Hepatocyte (in vitro differentiated cells): ENCODE results near the gene CASP6. TPM values are rescaled to one million over a fixed set of nuclear protein-coding genes. Genes with fewer than 3 reads are reported as not detected.

Experiments
- DNase-seq: peaks from one replicate; pipeline ENCODE4 v3.0.0-alpha.2; 2016; ENCODE audit warnings: low spot score
- H2AFZ ChIP-seq: fragments of 200-600 bp; sonication (generic); 2 replicates; pipeline ENCODE4 v1.6.0; 2016; ENCODE audit warnings: antibody characterized with exemption, mild to moderate bottlenecking
- H3K27ac ChIP-seq: fragments of 200-600 bp; sonication (generic); 2 replicates; pipeline ENCODE4 v1.5.1; 2016; ENCODE audit warnings: mild to moderate bottlenecking
- H3K27me3 ChIP-seq: fragments of 200-600 bp; sonication (generic); 2 replicates; pipeline ENCODE4 v1.6.1; 2016
- H3K36me3 ChIP-seq: fragments of 200-600 bp; sonication (generic); replicated peaks from 2 replicates; pipeline ENCODE4 v1.5.1; 2016; ENCODE audit warnings: low read depth; ENCODE audit not compliant: insufficient read depth
- H3K4me1 ChIP-seq: fragments of 200-600 bp; sonication (generic); 2 replicates; pipeline ENCODE4 v1.5.1; 2016; ENCODE audit warnings: mild to moderate bottlenecking, moderate library complexity; ENCODE audit not compliant: insufficient read depth
- H3K4me2 ChIP-seq: fragments of 200-600 bp; sonication (generic); 2 replicates; pipeline ENCODE4 v1.6.0; 2016
- H3K4me3 ChIP-seq: fragments of 200-600 bp; sonication (generic); 2 replicates; pipeline ENCODE4 v1.5.1; 2016; ENCODE audit warnings: mild to moderate bottlenecking
- H3K79me2 ChIP-seq: fragments of 200-600 bp; sonication (generic); 2 replicates; pipeline ENCODE4 v1.6.0; 2017; ENCODE audit warnings: mild to moderate bottlenecking
- H3K9me2 ChIP-seq: fragments of 200-600 bp; sonication (generic); replicated peaks from 2 replicates; pipeline ENCODE4 v1.6.0; 2017; ENCODE audit warnings: mild to moderate bottlenecking; ENCODE audit not compliant: insufficient read depth
- H3K9me3 ChIP-seq: fragments of 200-600 bp; sonication (generic); 2 replicates; pipeline ENCODE4 v1.5.1; 2016; ENCODE audit warnings: low read depth, mild to moderate bottlenecking
- H4K20me1 ChIP-seq: fragments of 200-600 bp; sonication (generic); 2 replicates; pipeline ENCODE4 v1.6.0; 2016; ENCODE audit warnings: mild to moderate bottlenecking; ENCODE audit not compliant: insufficient read depth, poor library complexity, severe bottlenecking
- EZH2 ChIP-seq: fragments of 200-600 bp; sonication (generic); IDR thresholded peaks from 2 replicates; pipeline ENCODE4 v1.6.1; 2016; ENCODE audit warnings: antibody characterized with exemption, mild to moderate bottlenecking, borderline replicate concordance
- EZH2phosphoT487 ChIP-seq: fragments of 200-600 bp; sonication (generic); IDR thresholded peaks from one replicate; pipeline ENCODE4 v1.6.1; 2018; ENCODE audit warnings: antibody characterized with exemption, mild to moderate bottlenecking, low read depth, moderate library complexity; ENCODE audit not compliant: unreplicated experiment, severe bottlenecking
- WGBS: methylation state at CpG from one replicate; pipeline ENCODE4 v1.1.6; 2016; ENCODE audit warnings: low lambda C conversion rate; ENCODE audit errors: missing lambda C conversion rate; 5-methylcytosine and 5-hydroxymethylcytosine counted together
- polyA plus RNA-seq: library from polyadenylated mRNA; unstranded; fragments of >200 nt; fragmentation: Nextera tagmentation; extraction: Ambion mirVana; gene quantifications from 2 replicates; pipeline ENCODE4 v1.2.1, GENCODE V29; 2016
- small RNA-seq: library from RNA; depleted of rRNA; stranded (forward); fragments of <200 nt; gene quantifications from one replicate; pipeline ENCODE3, GENCODE V24; 2014
- total RNA-seq: library from RNA; depleted of rRNA; stranded (reverse); fragments of >200 nt; gene quantifications from 2 replicates; pipeline ENCODE4 v1.2.3, GENCODE V29; 2014
- TF ChIP-seq, protein P1 (sequence below): fragments of 200-600 bp; sonication (generic); IDR thresholded peaks from 2 replicates; pipeline ENCODE4 v1.5.1; 2016; ENCODE audit warnings: antibody characterized with exemption, mild to moderate bottlenecking; ENCODE audit not compliant: poor library complexity

The CASP6 gene
- total and polyA plus RNA-seq, 2 experiments from 2014 or later = 78.4 to 83.4 TPM

DNA sequence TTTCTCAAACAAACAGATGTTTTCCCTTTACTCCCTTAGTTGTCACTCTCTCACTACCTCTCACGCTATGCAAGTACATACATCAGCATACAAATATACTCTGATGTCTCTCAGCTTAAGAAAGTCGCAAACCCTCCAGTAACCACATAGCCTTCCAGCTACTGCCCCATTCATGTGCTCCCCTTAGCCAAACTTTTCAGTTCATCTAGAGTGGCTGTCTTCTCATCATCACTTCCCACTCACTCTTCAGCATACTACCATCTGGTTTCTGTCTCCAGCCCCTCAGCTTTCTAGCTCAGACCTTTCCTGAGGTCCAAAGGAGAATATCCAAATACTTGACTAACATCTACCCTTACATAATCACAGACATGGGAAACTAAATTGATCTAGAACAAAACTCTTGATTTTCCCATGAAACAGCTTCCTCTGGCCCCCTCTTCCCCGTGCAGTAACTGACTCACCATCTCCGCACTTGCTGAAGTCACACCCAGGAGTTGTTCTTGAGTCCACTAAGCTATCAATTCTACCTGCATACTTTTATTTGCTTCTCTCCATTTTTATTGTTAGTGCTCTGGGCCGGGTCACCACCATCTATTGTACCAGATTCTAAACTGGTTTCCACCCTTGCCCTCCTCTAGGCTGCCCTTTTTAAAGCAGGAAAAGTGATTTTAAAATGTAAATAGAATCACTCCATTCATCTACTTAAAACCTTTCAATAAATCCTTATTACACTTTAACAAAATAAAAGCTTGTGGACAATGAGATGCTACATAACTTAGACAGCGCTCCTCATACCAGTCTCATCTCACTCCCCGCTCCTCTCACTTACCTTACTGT lies 57.2 kb downstream of the CASP6 start:
- Histone ChIP-seq H3K9me3 (peaks cover 4% of the 10 kb centered on the region), H3K27ac (no peak overlapping the region), H3K4me3 (no peak overlapping the region), H3K4me2 (no peak overlapping the region), H4K20me1 (no peaks in the 10 kb centered on the region), H3K4me1 (no peaks in the 10 kb centered on the region), H3K36me3 (no peaks in the 10 kb centered on the region), H3K9me2 (no peaks in the 10 kb centered on the region), H3K79me2 (no peaks in the 10 kb centered on the region), H2AFZ (no peak overlapping the region), H3K27me3 (no peaks in the 10 kb centered on the region)
- no peak for DNase-seq
- 79% methylated on average over 7 of the region's 7 CpGs for WGBS
- TF ChIP-seq EZH2 = no peak
- TF ChIP-seq EZH2phosphoT487 = no peak
- TF ChIP-seq, protein P1, sequence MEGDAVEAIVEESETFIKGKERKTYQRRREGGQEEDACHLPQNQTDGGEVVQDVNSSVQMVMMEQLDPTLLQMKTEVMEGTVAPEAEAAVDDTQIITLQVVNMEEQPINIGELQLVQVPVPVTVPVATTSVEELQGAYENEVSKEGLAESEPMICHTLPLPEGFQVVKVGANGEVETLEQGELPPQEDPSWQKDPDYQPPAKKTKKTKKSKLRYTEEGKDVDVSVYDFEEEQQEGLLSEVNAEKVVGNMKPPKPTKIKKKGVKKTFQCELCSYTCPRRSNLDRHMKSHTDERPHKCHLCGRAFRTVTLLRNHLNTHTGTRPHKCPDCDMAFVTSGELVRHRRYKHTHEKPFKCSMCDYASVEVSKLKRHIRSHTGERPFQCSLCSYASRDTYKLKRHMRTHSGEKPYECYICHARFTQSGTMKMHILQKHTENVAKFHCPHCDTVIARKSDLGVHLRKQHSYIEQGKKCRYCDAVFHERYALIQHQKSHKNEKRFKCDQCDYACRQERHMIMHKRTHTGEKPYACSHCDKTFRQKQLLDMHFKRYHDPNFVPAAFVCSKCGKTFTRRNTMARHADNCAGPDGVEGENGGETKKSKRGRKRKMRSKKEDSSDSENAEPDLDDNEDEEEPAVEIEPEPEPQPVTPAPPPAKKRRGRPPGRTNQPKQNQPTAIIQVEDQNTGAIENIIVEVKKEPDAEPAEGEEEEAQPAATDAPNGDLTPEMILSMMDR = no peak

DNA sequence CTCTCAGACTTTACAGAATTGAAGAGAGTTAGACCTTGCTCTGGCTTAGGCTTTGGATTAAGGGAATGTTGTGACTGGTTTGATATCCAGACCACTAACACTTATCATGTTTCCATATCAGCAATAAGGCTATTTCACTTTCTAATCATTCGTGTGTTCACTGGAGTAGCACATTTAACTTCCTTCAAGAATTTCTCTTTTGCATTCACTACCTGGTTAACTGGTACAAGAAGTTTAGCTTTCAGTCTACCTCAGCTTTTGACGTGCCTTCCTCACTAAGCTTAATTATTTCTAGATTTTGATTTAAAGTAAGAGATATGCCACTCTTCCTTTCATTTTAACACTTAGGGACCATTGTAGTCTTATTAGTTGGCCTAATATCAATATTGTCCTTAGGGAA lies 62.6 kb downstream of the CASP6 start:
- H3K79me2 ChIP-seq = no peaks in the 10 kb centered on the region
- DNase-seq = no peak
- no peaks in the 10 kb centered on the region for H3K9me3 ChIP-seq
- no peaks in the 10 kb centered on the region for H3K9me2 ChIP-seq
- no peak overlapping the region for H3K4me3 ChIP-seq
- no peak overlapping the region for H3K27ac ChIP-seq
- TF ChIP-seq EZH2 = no peak
- TF ChIP-seq, protein P1 = no peak
- TF ChIP-seq EZH2phosphoT487 = no peak
- no peaks in the 10 kb centered on the region for H4K20me1 ChIP-seq
- 90% methylated on average over 2 of the region's 2 CpGs for WGBS
- H2AFZ ChIP-seq = no peak overlapping the region
- no peaks in the 10 kb centered on the region for H3K4me1 ChIP-seq
- no peak overlapping the region for H3K4me2 ChIP-seq
- no peaks in the 10 kb centered on the region for H3K27me3 ChIP-seq
- H3K36me3 ChIP-seq = no peaks in the 10 kb centered on the region

Small RNAs within 50 kb of the gene (small RNA-seq; reads per million reads assigned to genes)
- not detected for gene HIGD1AP14

Other genes starting within 250 kb of the CASP6 start
- gene MCUB, start 143.2 kb downstream of the CASP6 start, total RNA-seq = 6.2 and 6.9 TPM in 2 replicates
- 9.2 and 9.9 TPM in 2 replicates for gene MCUB, start 143.2 kb downstream of the CASP6 start, polyA plus RNA-seq
- gene PLA2G12A, start 26.6 kb upstream of the CASP6 start, total RNA-seq = 32.7 and 494 TPM in 2 replicates
- 91.4 and 94.9 TPM in 2 replicates for gene PLA2G12A, start 26.6 kb upstream of the CASP6 start, polyA plus RNA-seq
- 162 and 163 TPM in 2 replicates for gene CFI, start 98.6 kb upstream of the CASP6 start, total RNA-seq
- 108 and 112 TPM in 2 replicates for gene CFI, start 98.6 kb upstream of the CASP6 start, polyA plus RNA-seq
- gene GAR1, start 112.3 kb upstream of the CASP6 start, total RNA-seq = 7.5 and 10.2 TPM in 2 replicates
- gene GAR1, start 112.3 kb upstream of the CASP6 start, polyA plus RNA-seq = 30.2 and 39.8 TPM in 2 replicates
- not detected in 2 replicates for gene RRH, start 124.5 kb upstream of the CASP6 start, total RNA-seq
- gene RRH, start 124.5 kb upstream of the CASP6 start, polyA plus RNA-seq = not detected in 2 replicates
- 0.13 and 0.24 TPM in 2 replicates for gene LRIT3, start 144.7 kb upstream of the CASP6 start, total RNA-seq
- not detected in 2 replicates for gene LRIT3, start 144.7 kb upstream of the CASP6 start, polyA plus RNA-seq
- 13.0 and 18.0 TPM in 2 replicates for gene EGF, start 209.4 kb upstream of the CASP6 start, total RNA-seq
- 3.2 and 5.0 TPM in 2 replicates for gene EGF, start 209.4 kb upstream of the CASP6 start, polyA plus RNA-seq